Vagina (tissue), 2 donors: ENCODE data around the gene STAT5A.
"Not testable (repeated sequence)": the region's sequence is repeated elsewhere in the genome, so short reads cannot be mapped to it uniquely, and the experiment has no call there.

Experiments used
- CTCF ChIP-seq, 3 experiments: fragments of 450-650 bp in 2 of 3; fragments of 200-600 bp in 1 of 3; sonication (generic) in 1 of 3; IDR thresholded peaks; one replicate each; pipeline ENCODE4 v1.5.1; 2017 to 2019; ENCODE audit warnings: antibody characterized with exemption in 3 of 3, mild to moderate bottlenecking in 2 of 3, moderate library complexity in 2 of 3
- POLR2A ChIP-seq, 2 donors: fragments of 450-650 bp; IDR thresholded peaks; one replicate each; pipeline ENCODE4 v1.6.1; 2017; ENCODE audit warnings: antibody characterized with exemption in 2 of 2, mild to moderate bottlenecking in 2 of 2, moderate library complexity in 2 of 2
- POLR2AphosphoS5 ChIP-seq, 2 donors: sonication (generic); formaldehyde crosslinking; IDR thresholded peaks; one replicate each; pipeline ENCODE4 v1.9.0; 2017; ENCODE audit warnings: antibody characterized with exemption in 2 of 2, mild to moderate bottlenecking in 2 of 2, low read depth in 1 of 2; ENCODE audit not compliant: insufficient read depth in 1 of 2

GRCh38 chr17:42299913-42300312 is 11.6 kb downstream of the STAT5A start:
- not testable (repeated sequence) for TF ChIP-seq CTCF (IDR thresholded peaks at IDR 0.05); POLR2AphosphoS5 (IDR thresholded peaks at IDR 0.05; ENCODE audit: insufficient read depth in 1 of 2, low read depth in 1 of 2); POLR2A (IDR thresholded peaks at IDR 0.05)
